DOHH2 (cell line): Measurements from ENCODE around the gene MRPS31.
"Not testable (repeated sequence)": the region's sequence is repeated elsewhere in the genome, so short reads cannot be mapped to it uniquely, and the experiment has no call there.

ENCODE experiments used
- H3F3A ChIP-seq: fragments of 200-600 bp; sonication (generic), shearing (Covaris generic); 2 replicates; pipeline ENCODE4 v1.6.0; 2016; ENCODE audit warnings: antibody characterized with exemption, mild to moderate bottlenecking; ENCODE audit not compliant: control insufficient read depth, insufficient read depth
- H3K27ac ChIP-seq: fragments of 200-600 bp; sonication (generic); 2 replicates; pipeline ENCODE4 v1.5.1; 2014; ENCODE audit warnings: low read depth, mild to moderate bottlenecking, low read length, moderate library complexity
- H3K27me3 ChIP-seq: fragments of 200-600 bp; sonication (generic); 2 replicates; pipeline ENCODE4 v1.6.1; 2014; ENCODE audit warnings: mild to moderate bottlenecking, low read length, mixed read lengths; ENCODE audit not compliant: control insufficient read depth
- H3K36me3 ChIP-seq: fragments of 200-600 bp; sonication (generic); 2 replicates; pipeline ENCODE4 v1.6.1; 2014; ENCODE audit warnings: mild to moderate bottlenecking, low read length, moderate library complexity, mixed read lengths; ENCODE audit not compliant: control insufficient read depth
- H3K4me1 ChIP-seq: fragments of 200-600 bp; sonication (generic); 2 replicates; pipeline ENCODE4 v1.6.1; 2014; ENCODE audit warnings: mild to moderate bottlenecking, low read length, mixed read lengths; ENCODE audit not compliant: control insufficient read depth
- H3K4me2 ChIP-seq: fragments of 200-600 bp; sonication (generic); 2 replicates; pipeline ENCODE4 v1.6.0; 2014; ENCODE audit warnings: mild to moderate bottlenecking, low read length, moderate library complexity
- H3K4me3 ChIP-seq: fragments of 200-600 bp; sonication (generic); 2 replicates; pipeline ENCODE4 v1.5.1; 2014; ENCODE audit warnings: mild to moderate bottlenecking, low read length, mixed read lengths
- H3K79me2 ChIP-seq: fragments of 200-600 bp; sonication (generic); 2 replicates; pipeline ENCODE4 v1.6.1; 2014; ENCODE audit warnings: mild to moderate bottlenecking, low read length, mixed read lengths; ENCODE audit not compliant: control insufficient read depth
- H3K9me2 ChIP-seq: fragments of 200-600 bp; sonication (generic); replicated peaks from 2 replicates; pipeline ENCODE4 v1.6.1; 2014; ENCODE audit warnings: mild to moderate bottlenecking, low read length, mixed read lengths; ENCODE audit not compliant: control insufficient read depth
- H3K9me3 ChIP-seq: fragments of 200-600 bp; sonication (generic); 2 replicates; pipeline ENCODE4 v1.6.1; 2014; ENCODE audit warnings: antibody characterized with exemption, low read length, mixed read lengths; ENCODE audit not compliant: control insufficient read depth, insufficient read depth
- H4K20me1 ChIP-seq: fragments of 200-600 bp; sonication (generic); 2 replicates; pipeline ENCODE4 v1.6.0; 2014; ENCODE audit warnings: low read depth, mild to moderate bottlenecking, antibody characterized with exemption, low read length, moderate library complexity; ENCODE audit not compliant: control insufficient read depth, insufficient read depth
- EZH2phosphoT487 ChIP-seq: fragments of 200-600 bp; sonication (generic); IDR thresholded peaks from 2 replicates; pipeline ENCODE4 v1.6.1; 2017; ENCODE audit warnings: borderline replicate concordance, mild to moderate bottlenecking, antibody characterized with exemption, low read length, moderate library complexity, mixed read lengths
- TF ChIP-seq, protein P1 (sequence below): fragments of 200-600 bp; sonication (generic); IDR thresholded peaks from one replicate; pipeline ENCODE4 v1.5.1; 2014; ENCODE audit warnings: antibody characterized with exemption, mild to moderate bottlenecking, low read depth, low read length; ENCODE audit not compliant: poor library complexity, severe bottlenecking

Gene MRPS31

DNA sequence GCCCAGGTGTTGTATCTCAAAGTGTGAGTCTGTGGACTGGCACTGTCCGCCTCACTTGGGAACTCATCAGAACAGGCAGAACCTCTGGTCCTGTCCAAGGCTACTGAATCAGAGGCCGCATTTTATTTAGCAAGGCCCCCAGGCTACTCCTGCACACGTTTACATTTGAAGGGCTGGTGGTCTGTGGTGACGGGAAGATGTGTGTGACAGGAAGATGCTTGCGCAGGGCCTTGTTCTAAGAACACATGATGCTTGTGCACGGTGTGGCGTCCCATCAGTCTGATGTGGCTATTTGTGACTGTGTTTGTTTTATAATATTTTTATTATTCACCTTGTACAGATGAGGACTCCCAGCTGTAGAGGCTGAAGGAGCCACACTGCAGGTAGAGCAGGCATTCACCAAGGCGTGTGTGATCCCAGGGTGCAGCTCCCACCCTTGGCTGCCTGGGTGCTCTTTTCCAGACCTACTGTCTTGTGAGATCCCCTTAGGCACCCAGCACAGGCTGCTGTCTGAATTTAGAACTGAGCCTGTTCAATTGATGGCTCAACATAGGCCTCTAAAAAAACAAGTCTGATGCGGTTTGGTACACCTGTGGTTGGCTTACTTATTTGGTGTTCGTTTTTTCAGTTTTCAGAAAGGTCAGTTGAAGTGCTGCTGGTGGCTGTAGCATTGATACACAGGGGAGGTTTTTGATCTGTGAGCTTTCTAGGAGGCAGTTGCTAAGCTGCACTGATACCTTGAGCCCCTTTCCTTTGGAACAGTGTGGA is 21.5 kb upstream of the MRPS31 start:
- no peaks in the 10 kb centered on the region for H4K20me1 ChIP-seq
- peaks cover 15% of the 10 kb centered on the region for H3K36me3 ChIP-seq
- no peaks in the 10 kb centered on the region for H3K9me2 ChIP-seq
- no peaks in the 10 kb centered on the region for H3K9me3 ChIP-seq
- no peaks in the 10 kb centered on the region for H3K27me3 ChIP-seq
- no peak for TF ChIP-seq EZH2phosphoT487
- TF ChIP-seq, protein P1, sequence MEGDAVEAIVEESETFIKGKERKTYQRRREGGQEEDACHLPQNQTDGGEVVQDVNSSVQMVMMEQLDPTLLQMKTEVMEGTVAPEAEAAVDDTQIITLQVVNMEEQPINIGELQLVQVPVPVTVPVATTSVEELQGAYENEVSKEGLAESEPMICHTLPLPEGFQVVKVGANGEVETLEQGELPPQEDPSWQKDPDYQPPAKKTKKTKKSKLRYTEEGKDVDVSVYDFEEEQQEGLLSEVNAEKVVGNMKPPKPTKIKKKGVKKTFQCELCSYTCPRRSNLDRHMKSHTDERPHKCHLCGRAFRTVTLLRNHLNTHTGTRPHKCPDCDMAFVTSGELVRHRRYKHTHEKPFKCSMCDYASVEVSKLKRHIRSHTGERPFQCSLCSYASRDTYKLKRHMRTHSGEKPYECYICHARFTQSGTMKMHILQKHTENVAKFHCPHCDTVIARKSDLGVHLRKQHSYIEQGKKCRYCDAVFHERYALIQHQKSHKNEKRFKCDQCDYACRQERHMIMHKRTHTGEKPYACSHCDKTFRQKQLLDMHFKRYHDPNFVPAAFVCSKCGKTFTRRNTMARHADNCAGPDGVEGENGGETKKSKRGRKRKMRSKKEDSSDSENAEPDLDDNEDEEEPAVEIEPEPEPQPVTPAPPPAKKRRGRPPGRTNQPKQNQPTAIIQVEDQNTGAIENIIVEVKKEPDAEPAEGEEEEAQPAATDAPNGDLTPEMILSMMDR: no peak
- H3K79me2 ChIP-seq: peaks cover 10% of the 10 kb centered on the region
- H3F3A ChIP-seq: peaks cover 11% of the 10 kb centered on the region
- peak overlapping the region; percentile 22 for H3K4me2 ChIP-seq
- H3K4me3 ChIP-seq: no peak overlapping the region
- no peak overlapping the region for H3K27ac ChIP-seq
- peaks cover 29% of the 10 kb centered on the region for H3K4me1 ChIP-seq

- H3K27ac ChIP-seq: peak overlapping the region; percentile 25
Measured at GRCh38 chr13:40790154-40790616, 19.2 kb upstream of the MRPS31 start.

GRCh38 chr13:40789275-40790153 is 18.5 kb upstream of the MRPS31 start, which contains the start of gene SLC25A15:
TSS of gene SLC25A15 (plus strand) at chr13:40789611. CDS start at chr13:40793227, 3,616 bp downstream.
- Histone ChIP-seq H4K20me1 (no peaks in the 10 kb centered on the region), H3K4me2 (peak within 1 kb of the TSS; percentile 65), H3K27ac (peak within 1 kb of the TSS; percentile 33), H3K36me3 (peaks cover 11% of the 10 kb centered on the region), H3K9me2 (no peaks in the 10 kb centered on the region), H3K27me3 (no peaks in the 10 kb centered on the region), H3K9me3 (no peaks in the 10 kb centered on the region), H3K4me3 (peak within 1 kb of the TSS; percentile 76), H3K79me2 (peaks cover 10% of the 10 kb centered on the region), H3F3A (peaks cover 15% of the 10 kb centered on the region), H3K4me1 (peaks cover 31% of the 10 kb centered on the region)
- TF ChIP-seq, protein P1: no peak
- no peak for TF ChIP-seq EZH2phosphoT487

More at GRCh38 chr13:40790154-40790616, 19.2 kb upstream of the MRPS31 start:
- H3K4me3 ChIP-seq: peak overlapping the region; percentile 76
- H3K9me2 ChIP-seq: no peaks in the 10 kb centered on the region
- peak overlapping the region; percentile 65 for H3K4me2 ChIP-seq
- H3K9me3 ChIP-seq: no peaks in the 10 kb centered on the region
- peaks cover 29% of the 10 kb centered on the region for H3K4me1 ChIP-seq
- peaks cover 15% of the 10 kb centered on the region for H3F3A ChIP-seq
- H3K27me3 ChIP-seq: no peaks in the 10 kb centered on the region
- no peaks in the 10 kb centered on the region for H4K20me1 ChIP-seq
- H3K36me3 ChIP-seq: peaks cover 11% of the 10 kb centered on the region
- H3K79me2 ChIP-seq: peaks cover 10% of the 10 kb centered on the region
- TF ChIP-seq EZH2phosphoT487: no peak
- TF ChIP-seq, protein P1: no peak

DNA sequence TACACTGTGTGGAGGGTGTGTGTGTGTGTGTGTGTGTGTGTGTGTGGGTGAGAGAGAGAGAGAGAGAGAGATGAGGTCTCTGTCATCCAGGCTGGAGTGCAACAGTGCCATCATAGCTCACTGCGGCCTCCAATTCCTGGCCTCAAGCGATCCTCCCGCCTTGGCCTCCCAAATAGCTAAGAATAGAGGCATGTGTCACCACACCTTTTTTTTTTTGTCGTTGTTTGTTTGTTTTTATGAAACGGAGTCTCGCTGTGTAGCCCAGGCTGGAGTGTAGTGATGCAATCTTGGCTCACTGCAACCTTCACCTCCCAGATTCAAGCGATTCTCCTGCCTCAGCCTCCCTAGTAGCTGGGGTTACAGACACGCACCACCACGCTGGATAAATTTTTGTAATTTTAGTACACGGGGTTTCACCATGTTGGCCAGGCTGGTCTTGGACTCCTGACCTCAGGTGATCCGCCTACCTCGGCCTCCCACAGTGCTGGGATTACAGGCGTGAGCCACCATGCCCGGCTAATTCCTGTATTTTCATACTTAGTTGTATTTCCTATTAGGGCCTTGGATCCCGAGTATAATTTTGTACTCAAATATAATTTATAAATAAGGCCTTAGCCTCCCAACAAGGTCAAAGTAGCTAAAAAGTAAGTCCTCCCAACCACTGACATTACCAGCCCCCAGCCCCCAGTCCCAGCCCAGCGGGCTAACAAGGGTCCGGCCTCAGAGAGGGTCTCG is 17.7 kb upstream of the MRPS31 start:
- H3K27ac ChIP-seq: peak overlapping the region; percentile 33
- peak overlapping the region; percentile 76 for H3K4me3 ChIP-seq
- peaks cover 15% of the 10 kb centered on the region for H3F3A ChIP-seq
- peaks cover 10% of the 10 kb centered on the region for H3K79me2 ChIP-seq
- not testable (repeated sequence) for H3K9me3 ChIP-seq, H3K27me3 ChIP-seq, H4K20me1 ChIP-seq, H3K9me2 ChIP-seq
- H3K4me2 ChIP-seq: peak overlapping the region; percentile 65
- H3K36me3 ChIP-seq: peaks cover 11% of the 10 kb centered on the region
- H3K4me1 ChIP-seq: peaks cover 32% of the 10 kb centered on the region
